Nephron progenitor cell (in vitro differentiated cells): Measurements from ENCODE around the gene IGFL2.
"Not testable (repeated sequence)": the region's sequence is repeated elsewhere in the genome, so short reads cannot be mapped to it uniquely, and the experiment has no call there.

ENCODE experiments used
- DNase-seq: peaks from one replicate; pipeline ENCODE4 v3.0.0; 2021
- H3K27ac Mint-ChIP-seq: 2 replicates; pipeline ENCODE4 v1.8.0; 2021; ENCODE audit warnings: mild to moderate bottlenecking, moderate library complexity, mixed read lengths
- H3K27me3 Mint-ChIP-seq: 2 replicates; pipeline ENCODE4 v1.8.0; 2021; ENCODE audit warnings: mild to moderate bottlenecking, low read depth, mixed read lengths; ENCODE audit not compliant: poor library complexity
- H3K36me3 Mint-ChIP-seq: 2 replicates; pipeline ENCODE4 v1.8.0; 2021; ENCODE audit warnings: low read depth, mixed read lengths
- H3K4me1 Mint-ChIP-seq: 2 replicates; pipeline ENCODE4 v1.8.0; 2021; ENCODE audit warnings: mixed read lengths
- H3K4me3 Mint-ChIP-seq: 2 replicates; pipeline ENCODE4 v1.8.0; 2021; ENCODE audit warnings: mild to moderate bottlenecking, moderate library complexity, mixed read lengths
- H3K9me3 Mint-ChIP-seq: 2 replicates; pipeline ENCODE4 v1.8.0; 2021; ENCODE audit warnings: mild to moderate bottlenecking, moderate library complexity, mixed read lengths
- CTCF ChIP-seq: fragments of 200-600 bp; sonication (generic); IDR thresholded peaks from 2 replicates; pipeline ENCODE4 v1.5.0; 2021; ENCODE audit warnings: antibody characterized with exemption

Gene IGFL2

GRCh38 chr19:46147791-46148288 lies at the start of gene IGFL2:
TSS of gene IGFL2 (plus strand) at chr19:46148238. CDS start at chr19:46148279, 41 bp downstream.
- peaks cover 16% of the 10 kb centered on the region for H3K27me3 Mint-ChIP-seq
- H3K4me1 Mint-ChIP-seq, result no peaks in the 10 kb centered on the region
- H3K9me3 Mint-ChIP-seq, result no peaks in the 10 kb centered on the region
- H3K36me3 Mint-ChIP-seq, result no peaks in the 10 kb centered on the region
- TF ChIP-seq CTCF, result no peak
- no peak within 1 kb of the TSS for H3K4me3 Mint-ChIP-seq
- H3K27ac Mint-ChIP-seq, result no peak within 1 kb of the TSS
- DNase-seq, result no peak

GRCh38 chr19:46100344-46100743 lies 47.7 kb upstream of the IGFL2 start:
- Mint-ChIP-seq H3K27me3 (peaks cover 29% of the 10 kb centered on the region), H3K9me3 (peaks cover 23% of the 10 kb centered on the region), H3K4me1 (no peaks in the 10 kb centered on the region), H3K27ac (no peak overlapping the region), H3K36me3 (no peaks in the 10 kb centered on the region), H3K4me3 (no peak overlapping the region)
- DNase-seq, result no peak
- no peak for TF ChIP-seq CTCF

- H3K4me3 Mint-ChIP-seq, result no peak overlapping the region
- no peaks in the 10 kb centered on the region for H3K4me1 Mint-ChIP-seq
- H3K27me3 Mint-ChIP-seq, result peaks cover 22% of the 10 kb centered on the region
- no peak overlapping the region for H3K27ac Mint-ChIP-seq
- no peak for TF ChIP-seq CTCF
- peaks cover 21% of the 10 kb centered on the region for H3K9me3 Mint-ChIP-seq
- DNase-seq, result no peak
- H3K36me3 Mint-ChIP-seq, result no peaks in the 10 kb centered on the region
Measured at GRCh38 chr19:46101293-46101692, 46.7 kb upstream of the IGFL2 start.

- H3K27me3 Mint-ChIP-seq, result peaks cover 16% of the 10 kb centered on the region
- not testable (repeated sequence) for H3K4me3 Mint-ChIP-seq, H3K4me1 Mint-ChIP-seq
Measured at GRCh38 chr19:46102333-46102732, 45.7 kb upstream of the IGFL2 start.

GRCh38 chr19:46107371-46107770 lies 40.7 kb upstream of the IGFL2 start:
- TF ChIP-seq CTCF, result no peak
- H3K27ac Mint-ChIP-seq, result no peak overlapping the region
- H3K27me3 Mint-ChIP-seq, result peaks cover 2% of the 10 kb centered on the region
- no peak for DNase-seq
- no peaks in the 10 kb centered on the region for H3K36me3 Mint-ChIP-seq
- H3K4me1 Mint-ChIP-seq, result no peaks in the 10 kb centered on the region
- no peaks in the 10 kb centered on the region for H3K9me3 Mint-ChIP-seq
- H3K4me3 Mint-ChIP-seq, result no peak overlapping the region

More at GRCh38 chr19:46102333-46102732, 45.7 kb upstream of the IGFL2 start:
- DNase-seq, H3K36me3 Mint-ChIP-seq, H3K27ac Mint-ChIP-seq: not testable (repeated sequence)
- H3K9me3 Mint-ChIP-seq, result peaks cover 11% of the 10 kb centered on the region

GRCh38 chr19:46109876-46110275 lies 38.2 kb upstream of the IGFL2 start:
- no peak overlapping the region for H3K4me3 Mint-ChIP-seq
- no peak overlapping the region for H3K27ac Mint-ChIP-seq
- H3K4me1 Mint-ChIP-seq, result peaks cover under 1% of the 10 kb centered on the region

More at GRCh38 chr19:46109876-46110275, 38.2 kb upstream of the IGFL2 start:
- Mint-ChIP-seq H3K36me3 (no peaks in the 10 kb centered on the region), H3K9me3 (no peaks in the 10 kb centered on the region), H3K27me3 (peaks cover 14% of the 10 kb centered on the region)
- no peak for DNase-seq
- TF ChIP-seq CTCF, result no peak
